Suppressor macrophage treated with lipopolysaccharide for 1 hour (primary cell): Measurements from ENCODE around the gene GRPEL1.
A peak's percentile ranks its signal among the peaks of the same experiment; 100 is the strongest.

Experiments used
- DNase-seq, 3 donors: peaks; one replicate each; pipeline ENCODE4 v3.0.0-alpha.2; 2020 to 2022

The GRPEL1 gene

GRCh38 chr4:7067452-7068278 is at the start of gene GRPEL1:
Gene GRPEL1, minus strand, starts transcription at chr4:7068064. Its CDS starts 32 bp downstream, at chr4:7068032.
- peak; percentile 100 for DNase-seq

DNA sequence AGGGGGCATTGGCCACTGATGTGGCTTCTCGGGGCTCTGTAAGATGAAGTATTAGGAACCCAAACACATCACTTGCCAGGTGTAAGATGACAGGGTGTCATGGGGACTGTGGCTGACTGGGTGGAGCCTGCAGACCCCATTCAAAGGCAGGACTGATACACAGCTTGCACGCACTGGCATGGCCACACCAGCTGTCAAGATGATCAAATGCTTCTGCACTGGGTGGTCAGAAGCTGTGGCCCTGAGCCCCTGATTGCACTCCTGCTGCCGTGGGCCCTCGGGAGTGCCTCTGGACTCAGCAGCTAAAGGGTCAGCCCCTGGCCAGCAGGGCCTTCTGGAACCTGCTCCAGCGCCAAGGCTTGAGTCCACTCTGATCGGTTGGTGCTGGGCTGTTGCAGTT is 48.8 kb upstream of the GRPEL1 start:
- no peak for DNase-seq

- DNase-seq = no peak
Measured at GRCh38 chr4:7115557-7116340, 47.9 kb upstream of the GRPEL1 start.

GRCh38 chr4:7112656-7113055 is 44.8 kb upstream of the GRPEL1 start:
- DNase-seq = no peak

- no peak for DNase-seq
Measured at GRCh38 chr4:7111441-7111840, 43.6 kb upstream of the GRPEL1 start.

- no peak for DNase-seq
Measured at GRCh38 chr4:7110546-7110945, 42.7 kb upstream of the GRPEL1 start.

DNA sequence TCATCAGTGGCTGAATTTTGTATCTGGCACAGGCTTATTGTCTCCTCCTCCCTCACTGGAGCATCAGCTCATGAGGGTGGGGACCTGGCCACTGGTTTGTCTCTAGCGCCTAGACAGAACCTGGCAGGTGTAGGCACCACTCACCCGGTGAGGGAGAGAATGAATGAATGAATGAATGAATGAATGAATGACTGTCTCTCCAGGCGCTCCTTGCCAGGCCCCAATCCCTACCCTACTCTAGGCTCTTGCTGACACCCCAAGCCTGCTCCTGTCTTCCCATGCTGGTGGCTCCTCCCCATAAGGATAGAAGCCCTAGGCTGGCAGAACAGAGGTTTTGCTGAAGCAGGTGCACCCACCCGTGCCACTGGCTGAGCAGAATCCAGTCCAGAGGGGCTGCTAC is 41.3 kb upstream of the GRPEL1 start:
- DNase-seq = no peak

- DNase-seq = no peak
Measured at GRCh38 chr4:7108660-7109059, 40.8 kb upstream of the GRPEL1 start.

- DNase-seq = no peak
Measured at GRCh38 chr4:7108046-7108625, 40.3 kb upstream of the GRPEL1 start.

DNA sequence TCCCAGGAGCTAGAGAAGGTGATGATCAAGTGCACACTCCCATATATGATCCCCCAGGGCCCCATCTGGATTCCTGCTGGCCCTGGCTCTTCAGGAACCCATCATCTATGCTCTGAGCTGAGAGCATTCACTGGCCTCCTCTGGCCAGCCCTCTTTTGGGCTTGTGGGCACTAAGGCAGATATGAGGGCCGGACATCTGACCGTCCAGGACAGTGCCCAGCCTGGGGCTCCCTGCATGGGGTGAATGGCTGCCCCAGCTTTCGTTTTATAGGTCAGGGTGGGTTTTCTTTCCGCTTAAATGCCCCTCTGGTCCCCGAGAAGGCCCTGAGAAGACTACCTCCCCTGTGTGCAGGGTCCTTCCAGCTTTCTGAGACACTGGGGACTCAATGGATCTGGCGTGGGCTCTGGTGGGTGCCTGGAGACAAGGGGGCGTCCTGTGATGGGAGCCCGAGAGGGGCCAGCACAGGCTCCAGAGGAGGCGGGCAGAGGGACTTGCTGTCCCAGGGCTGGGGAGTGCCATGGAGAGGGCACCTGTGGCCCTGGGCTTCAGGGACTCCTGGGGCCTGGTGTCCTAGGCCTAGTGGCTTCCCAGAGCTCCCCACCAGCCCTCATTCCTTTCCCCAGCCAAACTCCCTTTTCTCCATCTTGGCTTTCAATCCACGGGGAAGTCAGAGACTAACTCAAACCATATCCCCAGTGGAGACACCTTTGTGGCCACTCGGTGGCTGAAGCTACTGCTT is 39.5 kb upstream of the GRPEL1 start:
- DNase-seq = no peak

DNA sequence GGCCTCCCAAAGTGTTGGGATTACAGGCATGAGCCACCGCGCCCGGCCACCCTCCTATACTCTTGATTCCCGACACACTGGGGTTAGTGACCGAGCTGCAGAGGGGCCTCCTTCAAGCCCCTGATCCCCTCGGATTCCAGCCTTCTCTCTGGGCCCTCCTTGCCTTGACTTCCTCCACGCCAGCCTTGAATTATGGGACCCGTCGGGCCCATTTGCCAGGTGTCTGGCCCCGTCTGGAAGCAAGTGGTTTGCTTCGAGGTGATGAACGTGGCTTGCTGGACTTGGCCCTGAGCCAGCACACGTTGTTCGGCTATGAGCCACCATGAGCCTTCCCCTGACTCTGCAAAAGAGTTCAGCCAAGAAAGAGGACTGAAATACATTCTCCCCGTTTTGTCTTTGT is 37.4 kb upstream of the GRPEL1 start:
- DNase-seq = no peak

- no peak for DNase-seq
Measured at GRCh38 chr4:7104366-7105031, 36.6 kb upstream of the GRPEL1 start.

- peak; percentile 64 to 70 (median 66) for DNase-seq
Measured at GRCh38 chr4:7103607-7104365, 35.9 kb upstream of the GRPEL1 start.

GRCh38 chr4:7103031-7103606 is 35.3 kb upstream of the GRPEL1 start:
- peak; percentile 83 to 97 (median 93) for DNase-seq

DNA sequence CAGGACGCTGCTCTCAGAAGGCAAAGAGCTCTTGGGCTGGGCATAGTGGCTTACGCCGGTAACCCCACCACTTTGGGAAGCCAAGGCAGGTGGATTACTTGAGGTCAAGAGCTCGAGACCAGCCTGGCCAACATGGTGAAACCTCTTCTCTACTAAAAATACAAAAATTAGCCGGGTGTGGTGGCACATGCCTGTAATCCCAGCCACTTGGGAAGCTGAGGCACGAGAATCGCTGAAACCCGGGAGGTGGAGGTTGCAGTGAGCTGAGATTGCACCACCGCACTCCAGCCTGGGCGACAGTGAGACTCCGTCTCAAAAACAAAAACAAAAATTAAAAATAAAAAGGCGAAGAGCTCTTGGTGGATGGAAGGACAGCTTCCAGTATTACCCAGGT is 34.6 kb upstream of the GRPEL1 start:
- DNase-seq = peak in 1 of 3 donors; percentile 4

GRCh38 chr4:7101692-7102515 is 34.0 kb upstream of the GRPEL1 start:
- DNase-seq = peak; percentile 73 to 85 (median 76)

DNA sequence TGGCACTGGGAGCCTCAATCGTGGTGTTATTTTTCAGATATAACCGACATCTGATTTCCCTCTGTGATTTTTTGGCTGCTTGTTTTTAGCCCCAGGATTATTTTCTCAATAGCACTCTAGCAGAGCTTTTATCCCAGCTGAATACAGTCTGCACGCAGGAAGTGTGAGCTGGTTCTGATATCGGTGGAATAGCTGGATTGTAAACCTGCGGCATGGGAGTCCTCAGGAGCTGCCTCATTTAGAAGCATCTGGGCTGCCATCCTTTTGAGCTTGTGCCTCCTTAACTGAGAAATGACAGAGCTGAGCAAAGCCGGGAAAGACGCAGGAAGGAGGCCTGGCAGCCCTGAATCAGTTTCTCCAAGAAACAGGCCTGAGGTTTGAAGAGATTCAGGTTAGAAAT is 28.4 kb upstream of the GRPEL1 start:
- DNase-seq = no peak

GRCh38 chr4:7095611-7096155 is 27.8 kb upstream of the GRPEL1 start:
- DNase-seq = no peak

GRCh38 chr4:7094916-7095315 is 27.1 kb upstream of the GRPEL1 start:
- no peak for DNase-seq

- DNase-seq = no peak
Measured at GRCh38 chr4:7092026-7092425, 24.2 kb upstream of the GRPEL1 start.
